ENCODE data around the gene DESI2. TPM values are rescaled to one million over a fixed set of nuclear protein-coding genes. Genes with fewer than 3 reads are reported as not detected.

Gene DESI2
- polyA plus RNA-seq (ENCODE audit: insufficient read length in 3 of 3): 10 to 100 TPM; 47.0 to 53.7 (median 47.4) TPM

- peak; percentile 95 to 98 (median 96) for DNase-seq (ENCODE audit: low read depth in 3 of 3, low spot score in 2 of 3)
Observed at GRCh38 chr1:244652623-244653438, at the start of gene DESI2. Gene DESI2, plus strand, starts transcription at chr1:244653126. Its CDS starts 188 bp downstream, at chr1:244653314.

- DNase-seq (ENCODE audit: low read depth in 3 of 3, low spot score in 2 of 3): peak in 2 of 3 donors; percentile 5 to 7
Observed at GRCh38 chr1:244603498-244603897, 49.4 kb upstream of the DESI2 start.

- DNase-seq (ENCODE audit: low read depth in 3 of 3, low spot score in 2 of 3): no peak
Observed at GRCh38 chr1:244605835-244606370, 47.0 kb upstream of the DESI2 start.

GRCh38 chr1:244614113-244614836, 38.7 kb upstream of the DESI2 start:
- no peak for DNase-seq (ENCODE audit: low read depth in 3 of 3, low spot score in 2 of 3)

GRCh38 chr1:244614879-244615278, 38.0 kb upstream of the DESI2 start:
- DNase-seq (ENCODE audit: low read depth in 3 of 3, low spot score in 2 of 3): no peak

GRCh38 chr1:244615301-244615700, 37.6 kb upstream of the DESI2 start:
- DNase-seq (ENCODE audit: low read depth in 3 of 3, low spot score in 2 of 3): no peak

GRCh38 chr1:244626709-244627108, 26.2 kb upstream of the DESI2 start:
- DNase-seq (ENCODE audit: low read depth in 3 of 3, low spot score in 2 of 3): no peak

- DNase-seq (ENCODE audit: low read depth in 3 of 3, low spot score in 2 of 3): no peak
Observed at GRCh38 chr1:244628789-244629188, 24.1 kb upstream of the DESI2 start.

- no peak for DNase-seq (ENCODE audit: low read depth in 3 of 3, low spot score in 2 of 3)
Observed at GRCh38 chr1:244633140-244633539, 19.8 kb upstream of the DESI2 start.

- DNase-seq (ENCODE audit: low read depth in 3 of 3, low spot score in 2 of 3): no peak
Observed at GRCh38 chr1:244634546-244634945, 18.4 kb upstream of the DESI2 start.

GRCh38 chr1:244636488-244637259, 16.3 kb upstream of the DESI2 start:
- no peak for DNase-seq (ENCODE audit: low read depth in 3 of 3, low spot score in 2 of 3)

GRCh38 chr1:244639561-244639960, 13.4 kb upstream of the DESI2 start:
- no peak for DNase-seq (ENCODE audit: low read depth in 3 of 3, low spot score in 2 of 3)

- DNase-seq (ENCODE audit: low read depth in 3 of 3, low spot score in 2 of 3): no peak
Observed at GRCh38 chr1:244640917-244641316, 12.0 kb upstream of the DESI2 start.

- DNase-seq (ENCODE audit: low read depth in 3 of 3, low spot score in 2 of 3): no peak
Observed at GRCh38 chr1:244642526-244642925, 10.4 kb upstream of the DESI2 start.

GRCh38 chr1:244642988-244643387, 9.9 kb upstream of the DESI2 start:
- DNase-seq (ENCODE audit: low read depth in 3 of 3, low spot score in 2 of 3): no peak

- DNase-seq (ENCODE audit: low read depth in 3 of 3, low spot score in 2 of 3): no peak
Observed at GRCh38 chr1:244645414-244645813, 7.5 kb upstream of the DESI2 start.

- DNase-seq (ENCODE audit: low read depth in 3 of 3, low spot score in 2 of 3): no peak
Observed at GRCh38 chr1:244645890-244646289, 7.0 kb upstream of the DESI2 start.

GRCh38 chr1:244647819-244648218, 5.1 kb upstream of the DESI2 start:
- DNase-seq (ENCODE audit: low read depth in 3 of 3, low spot score in 2 of 3): no peak

GRCh38 chr1:244651956-244652622, 837 bp upstream of the DESI2 start:
- DNase-seq (ENCODE audit: low read depth in 3 of 3, low spot score in 2 of 3): no peak

GRCh38 chr1:244653439-244654107, 647 bp downstream of the DESI2 start:
- DNase-seq (ENCODE audit: low read depth in 3 of 3, low spot score in 2 of 3): peak in 2 of 3 donors; percentile 19 to 27

All from right renal cortex interstitium (tissue), 3 donors.